ENCODE data around the gene CHN2.

Gene CHN2

GRCh38 chr7:29355388-29355787, 160.8 kb downstream of the CHN2 start:
- no peak overlapping the region for H3K4me3 ChIP-seq (ENCODE audit: low read depth, low read length)
- TF ChIP-seq CTCF (IDR thresholded peaks at IDR 0.05; ENCODE audit: low read depth, low read length) = no peak

GRCh38 chr7:29356631-29357030, 162.1 kb downstream of the CHN2 start:
- no peak for TF ChIP-seq CTCF (IDR thresholded peaks at IDR 0.05; ENCODE audit: low read depth, low read length)
- no peak overlapping the region for H3K4me3 ChIP-seq (ENCODE audit: low read depth, low read length)

GRCh38 chr7:29359482-29360093, 165.0 kb downstream of the CHN2 start:
- no peak overlapping the region for H3K4me3 ChIP-seq (ENCODE audit: low read depth, low read length)
- no peak for TF ChIP-seq CTCF (IDR thresholded peaks at IDR 0.05; ENCODE audit: low read depth, low read length)

GRCh38 chr7:29360633-29361625, 166.4 kb downstream of the CHN2 start:
- no peak for TF ChIP-seq CTCF (IDR thresholded peaks at IDR 0.05; ENCODE audit: low read depth, low read length)
- no peak overlapping the region for H3K4me3 ChIP-seq (ENCODE audit: low read depth, low read length)

GRCh38 chr7:29362380-29362779, 167.8 kb downstream of the CHN2 start:
- no peak for TF ChIP-seq CTCF (IDR thresholded peaks at IDR 0.05; ENCODE audit: low read depth, low read length)
- no peak overlapping the region for H3K4me3 ChIP-seq (ENCODE audit: low read depth, low read length)

GRCh38 chr7:29363636-29364425, 169.3 kb downstream of the CHN2 start:
- H3K4me3 ChIP-seq (ENCODE audit: low read depth, low read length) = no peak overlapping the region
- TF ChIP-seq CTCF (IDR thresholded peaks at IDR 0.05; ENCODE audit: low read depth, low read length) = no peak
